GM18505 (cell line): ENCODE data around the gene APOL5.

Experiments
- ATAC-seq: cut with Tn5 transposase; IDR thresholded peaks from one replicate; pipeline ENCODE4 v1.9.1; 2021; ENCODE audit not compliant: unreplicated experiment
- POLR2A ChIP-seq: IDR thresholded peaks from 4 replicates; pipeline ENCODE4 v1.6.1; 2011; ENCODE audit warnings: borderline replicate concordance; ENCODE audit not compliant: insufficient read depth, insufficient read length; ENCODE audit errors: extremely low read depth

APOL5 gene

DNA sequence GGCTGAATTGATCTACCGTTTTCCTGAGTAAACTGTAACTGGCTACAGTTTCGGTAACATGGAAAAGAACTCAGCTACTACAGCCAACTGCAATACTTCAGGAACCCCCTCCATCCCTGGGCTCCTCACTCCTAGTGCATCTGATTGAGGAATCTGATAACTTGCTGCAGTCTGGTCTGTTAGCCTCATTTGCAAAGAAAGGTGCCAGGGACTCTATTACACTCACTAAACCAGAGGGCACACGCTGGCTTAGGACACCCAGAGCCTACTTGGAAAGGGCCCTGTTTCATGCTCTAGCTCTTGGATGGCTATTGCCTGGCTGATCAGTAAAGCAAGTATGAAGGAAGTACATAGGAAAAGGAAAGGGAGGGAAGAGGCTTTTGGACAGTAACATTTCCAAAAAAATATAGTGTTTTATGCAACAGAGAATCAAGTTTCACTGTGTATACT lies 22.3 kb downstream of the APOL5 start:
- no peak for ATAC-seq
- TF ChIP-seq POLR2A, result no peak

- ATAC-seq, result no peak
- no peak for TF ChIP-seq POLR2A
These were observed 22.9 kb downstream of the APOL5 start for GRCh38 chr22:35740616-35741015.

DNA sequence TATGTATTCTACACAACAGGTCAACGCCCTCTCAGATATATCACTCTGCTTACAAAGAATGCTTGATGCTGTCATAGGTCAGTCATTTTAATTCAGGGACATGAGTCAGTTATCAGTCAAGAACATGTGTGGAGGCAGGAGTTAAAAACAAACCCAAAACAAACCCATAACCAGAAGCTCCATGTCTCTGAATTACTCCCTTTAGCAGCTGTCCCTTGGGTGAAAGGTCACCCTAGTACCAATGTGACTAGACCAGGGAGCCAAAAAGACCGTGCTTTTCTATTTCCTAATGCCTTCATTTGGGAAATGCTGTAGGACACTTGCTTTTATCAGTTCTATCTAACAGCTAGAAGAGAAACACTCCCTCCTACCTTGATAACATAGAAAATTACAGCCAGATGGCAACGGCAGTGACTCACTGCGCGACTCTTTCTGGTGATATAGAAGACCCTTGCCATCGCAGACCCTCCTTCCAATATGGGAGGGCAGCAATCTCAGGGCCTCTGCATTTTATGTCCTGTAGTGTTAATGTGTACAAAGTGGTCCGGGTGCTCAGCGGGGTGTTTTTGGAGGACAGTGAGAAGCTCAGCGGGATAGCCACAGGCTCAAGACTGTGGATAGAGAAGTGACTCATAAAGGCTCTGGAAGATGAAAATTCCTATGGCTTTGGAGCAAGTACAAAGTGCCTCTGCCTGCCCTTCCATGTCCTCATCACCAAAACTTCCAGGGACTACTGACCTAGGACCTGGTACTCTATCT lies 24.8 kb downstream of the APOL5 start:
- ATAC-seq, result no peak
- no peak for TF ChIP-seq POLR2A

- no peak for TF ChIP-seq POLR2A
- ATAC-seq, result no peak
These were observed 25.7 kb downstream of the APOL5 start for GRCh38 chr22:35743326-35743860.

- ATAC-seq, result no peak
- no peak for TF ChIP-seq POLR2A
These were observed 28.6 kb downstream of the APOL5 start for GRCh38 chr22:35746248-35746647.

GRCh38 chr22:35746946-35747703 lies 29.5 kb downstream of the APOL5 start:
- ATAC-seq, result no peak
- no peak for TF ChIP-seq POLR2A

GRCh38 chr22:35749808-35750207 lies 32.1 kb downstream of the APOL5 start:
- no peak for ATAC-seq

GRCh38 chr22:35752006-35752862 lies 34.6 kb downstream of the APOL5 start:
- TF ChIP-seq POLR2A, result no peak
- ATAC-seq, result no peak

More at GRCh38 chr22:35749808-35750207, 32.1 kb downstream of the APOL5 start:
- no peak for TF ChIP-seq POLR2A

DNA sequence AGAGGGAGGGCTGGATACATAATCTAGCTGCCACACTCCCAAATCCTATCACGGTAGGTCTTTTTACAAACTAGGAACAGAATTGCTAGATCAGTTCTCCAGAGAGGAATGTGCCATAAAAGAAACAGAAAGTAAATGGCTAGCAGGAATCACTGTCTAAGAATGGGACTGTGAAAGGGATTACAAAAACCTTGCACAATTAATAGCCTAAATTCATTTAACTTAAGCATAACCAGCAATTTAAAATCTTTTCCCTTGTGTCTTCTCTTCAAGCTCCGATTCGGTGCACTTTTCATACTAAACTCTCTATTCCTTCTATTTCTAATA lies 35.2 kb downstream of the APOL5 start:
- ATAC-seq, result no peak
- TF ChIP-seq POLR2A, result no peak

GRCh38 chr22:35754761-35755160 lies 37.1 kb downstream of the APOL5 start:
- ATAC-seq, result no peak
- TF ChIP-seq POLR2A, result no peak

DNA sequence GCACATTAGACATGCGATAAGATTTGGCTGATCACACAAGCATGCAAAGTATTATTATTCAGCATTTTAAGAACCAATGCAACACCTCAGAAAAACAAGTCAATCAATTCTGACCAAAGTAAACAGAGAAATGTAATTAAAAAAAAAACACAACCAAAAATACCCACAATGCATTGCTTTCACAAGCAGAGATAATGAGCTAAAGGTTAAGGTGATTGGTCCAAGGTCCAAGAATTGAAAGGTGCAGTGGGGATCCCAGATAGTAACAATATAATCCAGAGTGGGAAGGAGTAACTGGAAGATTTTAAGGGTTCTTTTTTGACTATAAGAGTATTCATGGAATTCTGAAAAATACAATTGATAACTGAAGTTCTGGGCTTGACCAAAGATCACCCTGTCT lies 39.0 kb downstream of the APOL5 start:
- ATAC-seq, result no peak
- TF ChIP-seq POLR2A, result no peak

- TF ChIP-seq POLR2A, result no peak
- no peak for ATAC-seq
These were observed 40.7 kb downstream of the APOL5 start for GRCh38 chr22:35758394-35758793.

DNA sequence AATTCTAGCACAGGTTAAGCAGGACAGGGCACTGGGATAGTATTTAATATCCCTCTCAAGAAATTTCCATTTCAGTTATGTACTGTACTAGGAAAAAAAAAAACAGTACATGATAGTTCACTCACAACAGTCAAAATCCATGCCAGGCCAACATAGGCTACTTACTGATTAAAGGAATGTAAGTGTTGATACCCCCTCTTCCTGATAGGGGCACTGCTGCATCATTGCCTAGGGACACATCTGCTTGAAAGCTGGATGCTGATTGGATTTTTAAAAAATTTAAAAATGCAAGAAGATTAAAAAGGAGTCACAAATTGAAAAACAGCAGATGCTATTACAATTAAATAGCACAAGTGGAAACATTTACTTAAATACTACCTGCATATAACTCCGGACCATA lies 43.4 kb downstream of the APOL5 start:
- TF ChIP-seq POLR2A, result no peak
- ATAC-seq, result no peak
